PC-9 (cell line): ENCODE results near the gene PYGB.

ENCODE experiments used
- CTCF ChIP-seq: fragments of 200-600 bp; sonication (generic); conservative IDR thresholded peaks from 2 replicates; pipeline ENCODE4 v1.6.1; 2017; ENCODE audit warnings: mixed run types, antibody characterized with exemption, mild to moderate bottlenecking, moderate library complexity
- EZH2 ChIP-seq: fragments of 200-600 bp; sonication (generic); IDR thresholded peaks from 2 replicates; pipeline ENCODE4 v1.8.0; 2017; ENCODE audit warnings: antibody characterized with exemption, low read depth

- TF ChIP-seq CTCF (peak; percentile 34), EZH2 (no peak)
Measured at GRCh38 chr20:25220021-25220730, 27.7 kb upstream of the PYGB start.
